Fibroblast of skin of right biceps (primary cell): ENCODE measurements around the gene RAB33A.

Experiments
- DNase-seq: peaks from one replicate; pipeline ENCODE4 v3.0.0-alpha.2; 2013

Gene RAB33A

DNA sequence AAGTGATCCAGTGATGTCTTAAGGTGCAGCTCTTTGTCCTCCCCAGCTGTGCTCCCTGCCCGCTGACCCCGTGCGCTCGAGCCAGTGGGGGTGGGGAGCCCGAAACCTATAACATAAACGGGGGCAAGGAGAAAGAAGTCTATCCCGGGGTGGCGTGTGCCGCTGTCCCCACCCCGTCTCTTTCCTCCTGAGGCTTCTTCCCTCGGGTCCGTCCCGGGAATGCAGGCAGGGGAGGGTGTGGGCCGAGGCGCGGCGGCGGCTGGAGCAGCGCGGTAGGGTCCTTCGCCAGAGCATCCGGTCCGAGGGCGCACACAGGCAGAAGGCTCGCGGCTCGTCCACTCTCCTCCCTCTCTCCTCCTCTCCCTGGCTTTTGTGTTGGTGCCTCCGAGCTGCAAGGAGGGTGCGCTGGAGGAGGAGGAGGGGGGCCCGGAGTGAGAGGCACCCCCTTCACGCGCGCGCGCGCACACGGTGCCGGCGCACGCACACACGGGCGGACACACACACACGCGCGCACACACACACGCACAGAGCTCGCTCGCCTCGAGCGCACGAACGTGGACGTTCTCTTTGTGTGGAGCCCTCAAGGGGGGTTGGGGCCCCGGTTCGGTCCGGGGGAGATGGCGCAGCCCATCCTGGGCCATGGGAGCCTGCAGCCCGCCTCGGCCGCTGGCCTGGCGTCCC, at the start of gene RAB33A:
Gene RAB33A, plus strand, starts transcription at position 517 of the 681 bp plus-strand sequence. Its CDS starts 101 bp downstream, at position 618.
- DNase-seq = peak; percentile 6

DNA sequence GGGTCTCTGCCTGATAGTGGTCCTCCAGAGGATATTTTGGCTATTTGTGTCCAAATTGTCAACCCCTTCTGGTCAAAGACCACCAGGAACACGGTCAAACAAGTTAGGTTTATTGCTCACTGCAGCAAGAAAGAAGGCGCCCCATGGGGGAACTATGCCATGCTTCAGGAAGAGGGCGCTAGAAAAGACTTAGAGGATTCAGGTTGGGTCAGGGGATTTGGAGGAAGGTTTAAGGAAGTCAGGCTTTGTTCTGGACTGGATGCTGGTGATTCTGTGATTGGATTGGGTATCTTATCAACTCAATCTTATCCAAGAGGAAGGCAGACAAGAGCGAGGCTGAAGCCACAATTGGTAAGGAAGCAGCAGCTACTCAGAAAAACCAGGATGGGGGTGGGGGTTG, 47.2 kb upstream of the RAB33A start:
- DNase-seq = no peak

DNA sequence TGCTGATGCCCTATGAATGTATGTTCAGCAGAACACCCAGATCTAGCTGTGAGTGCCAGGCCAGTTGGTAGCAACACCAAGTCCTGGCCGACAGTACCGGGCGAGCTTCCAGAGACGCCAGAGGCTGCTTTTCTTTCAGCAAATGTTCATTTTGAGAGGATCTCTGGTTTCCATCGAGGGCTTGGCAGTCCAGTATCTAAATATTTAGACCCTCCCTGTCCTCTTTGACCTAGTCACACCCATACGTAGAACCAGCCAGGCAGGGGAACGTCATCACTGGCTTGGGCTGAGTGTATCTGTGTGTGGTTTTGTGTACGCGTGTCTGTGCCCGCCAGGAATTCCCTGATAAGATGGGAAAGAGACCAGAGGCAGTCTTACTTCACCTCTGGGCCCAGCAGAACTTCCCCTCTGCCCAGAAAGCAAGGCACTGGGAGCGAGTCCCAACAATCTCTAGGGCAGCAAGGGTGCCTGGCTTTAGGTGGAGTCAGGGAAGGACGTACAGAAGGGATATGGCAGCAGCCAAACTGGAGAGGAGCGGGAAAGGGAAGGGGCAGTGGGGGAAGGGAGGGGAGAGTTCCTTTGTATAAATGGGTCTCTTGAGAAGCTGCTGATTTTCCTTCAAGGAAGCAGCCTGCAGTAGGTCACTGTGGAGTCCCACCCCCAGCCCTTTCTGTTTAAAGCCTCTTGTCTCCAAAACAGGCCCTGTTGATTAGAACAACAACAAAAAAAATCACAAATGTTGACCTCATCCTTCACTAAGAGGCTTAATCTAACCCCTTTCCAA, 46.5 kb upstream of the RAB33A start:
- DNase-seq = no peak

- no peak for DNase-seq
Observed at GRCh38 chrX:130130990-130131389, 40.8 kb upstream of the RAB33A start.

DNA sequence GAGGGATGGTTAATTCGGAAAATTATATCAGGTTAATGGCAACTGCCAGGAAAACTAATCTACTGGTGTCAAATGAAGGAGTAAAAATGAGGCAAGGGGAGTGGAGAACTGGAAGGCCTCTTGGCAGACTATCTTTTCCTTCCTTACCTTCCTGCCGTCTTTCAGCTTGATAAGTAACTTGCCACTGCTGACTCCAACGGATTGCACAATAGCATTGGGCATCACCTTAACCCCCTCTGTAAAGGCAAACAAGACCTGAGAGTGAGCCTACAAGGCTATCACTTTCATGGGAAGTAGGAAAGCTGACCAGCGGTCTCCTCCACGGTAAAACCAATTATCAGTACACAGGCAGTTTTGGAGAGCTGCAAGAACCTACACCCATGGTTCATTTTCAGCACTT, 35.3 kb upstream of the RAB33A start:
- no peak for DNase-seq

DNA sequence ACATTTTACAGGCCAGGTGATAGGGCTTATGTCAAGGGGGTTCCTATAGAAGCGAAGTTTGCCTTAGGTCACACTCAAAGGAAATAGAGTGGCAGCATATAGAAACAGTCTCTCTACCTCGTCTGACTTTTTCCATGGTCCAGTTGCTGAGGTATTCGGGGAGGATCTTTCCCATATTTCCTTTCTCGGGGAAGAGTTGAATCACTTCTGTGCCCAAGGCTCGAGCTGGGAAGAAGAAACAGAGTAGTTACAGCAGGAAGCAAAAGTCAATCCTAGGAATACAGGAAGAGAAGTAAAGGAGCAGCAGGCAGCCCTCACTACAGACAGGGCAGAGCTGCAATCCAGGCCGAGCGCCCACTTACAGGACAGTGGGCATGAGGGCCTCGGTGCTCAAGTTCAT, 34.8 kb upstream of the RAB33A start:
- DNase-seq = no peak

GRCh38 chrX:130139474-130140201, 32.1 kb upstream of the RAB33A start:
- no peak for DNase-seq

DNA sequence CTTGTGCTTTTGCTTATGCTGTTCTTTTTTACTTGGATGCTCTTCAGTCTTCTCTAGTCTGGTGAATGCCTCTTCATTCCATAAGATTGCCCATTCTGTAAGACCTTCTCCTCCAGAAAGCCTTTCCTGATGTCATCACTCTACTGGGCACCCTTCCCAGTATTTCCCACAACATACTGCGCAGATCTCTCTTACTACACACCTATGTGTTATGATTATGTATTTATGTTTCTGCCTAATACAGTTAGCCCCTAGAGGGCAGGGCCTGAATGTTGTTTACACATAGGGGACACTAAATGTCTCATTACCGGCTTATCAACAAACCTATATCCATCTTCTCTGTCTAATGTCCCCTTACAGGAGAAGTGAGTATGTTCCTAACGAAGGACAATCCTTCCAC, 27.3 kb upstream of the RAB33A start:
- DNase-seq = peak; percentile 46

DNA sequence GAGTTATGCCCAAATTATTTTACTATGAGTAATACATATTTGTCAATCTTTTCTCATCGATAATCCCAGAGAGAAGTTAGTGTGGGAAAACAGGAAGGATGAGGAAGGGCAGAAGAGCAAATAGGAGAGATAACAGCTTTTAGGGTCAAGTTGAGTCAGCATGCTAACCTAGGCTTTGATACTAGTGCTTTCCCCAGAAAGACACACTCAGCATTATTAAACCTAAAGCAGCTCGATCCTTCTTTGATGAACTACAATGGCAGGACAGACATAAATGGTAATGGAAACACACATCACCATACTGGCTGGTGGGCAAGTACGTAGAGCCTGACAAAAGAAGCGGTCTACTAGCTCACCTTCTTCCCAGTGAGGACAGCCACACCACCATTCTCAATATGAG, 26.6 kb upstream of the RAB33A start:
- DNase-seq = peak; percentile 3

GRCh38 chrX:130147631-130148030, 24.1 kb upstream of the RAB33A start:
- no peak for DNase-seq

GRCh38 chrX:130155564-130155963, 16.2 kb upstream of the RAB33A start:
- DNase-seq = no peak

GRCh38 chrX:130158311-130158710, 13.5 kb upstream of the RAB33A start:
- DNase-seq = no peak

GRCh38 chrX:130159776-130160175, 12.0 kb upstream of the RAB33A start:
- no peak for DNase-seq

- DNase-seq = no peak
Observed at GRCh38 chrX:130162094-130162735, 9.5 kb upstream of the RAB33A start.

- DNase-seq = no peak
Observed at GRCh38 chrX:130163398-130163797, 8.4 kb upstream of the RAB33A start.

- peak; percentile 31 for DNase-seq
Observed at GRCh38 chrX:130165181-130165702, 6.5 kb upstream of the RAB33A start.

- DNase-seq = peak; percentile 94
Observed at GRCh38 chrX:130165703-130166502, 5.9 kb upstream of the RAB33A start, which contains the start of gene AIFM1. TSS of gene AIFM1 (minus strand) at chrX:130165841. CDS start at chrX:130165656, 185 bp downstream.

DNA sequence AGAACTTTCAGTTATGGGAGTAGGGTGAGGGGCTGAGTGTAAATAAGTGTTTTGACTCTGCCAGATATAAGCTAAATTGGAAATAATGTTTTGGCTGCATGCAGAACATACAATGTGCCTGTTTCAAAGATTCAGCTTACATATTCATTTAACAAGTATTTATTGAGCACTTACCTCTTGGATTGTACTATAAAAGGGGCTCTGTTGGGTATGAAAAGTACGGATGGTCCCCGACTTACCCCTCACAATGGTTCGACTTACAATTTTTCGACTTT, 5.3 kb upstream of the RAB33A start:
- no peak for DNase-seq

GRCh38 chrX:130167040-130167439, 4.7 kb upstream of the RAB33A start:
- DNase-seq = no peak

DNA sequence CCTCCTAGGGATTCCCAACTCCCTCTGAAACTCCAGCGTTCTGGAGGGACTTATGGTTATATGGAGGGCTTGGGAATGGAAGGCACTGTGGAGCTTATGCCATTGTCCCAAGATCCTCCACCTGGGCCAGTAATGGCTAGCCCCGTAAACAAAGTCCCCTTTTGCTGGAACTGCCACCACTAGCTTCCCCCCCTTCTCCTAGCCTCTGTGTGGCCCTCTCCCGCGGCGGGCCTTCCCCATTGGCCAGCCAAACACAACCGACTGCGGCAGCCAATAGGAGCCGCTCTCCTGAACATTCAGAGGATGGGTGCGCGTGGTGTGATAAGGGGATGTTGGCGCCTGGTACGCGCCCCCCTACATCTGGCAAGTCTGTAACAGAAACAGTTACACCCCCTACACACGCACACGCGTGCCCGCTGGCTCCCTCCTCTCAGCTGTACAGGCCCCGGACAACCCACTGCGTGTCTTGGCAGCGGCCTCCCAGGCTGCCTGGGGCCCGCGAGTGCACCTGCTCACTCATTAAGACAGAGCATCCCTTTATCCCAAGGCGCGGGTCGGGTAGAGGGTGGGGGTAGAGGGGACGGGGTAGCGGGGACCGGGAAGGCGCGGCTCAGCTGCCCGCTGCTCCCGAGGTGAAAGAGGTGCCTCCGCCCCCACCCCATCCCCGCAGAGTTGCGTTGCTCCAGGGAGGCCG, 863 bp upstream of the RAB33A start:
- peak; percentile 19 for DNase-seq

DNA sequence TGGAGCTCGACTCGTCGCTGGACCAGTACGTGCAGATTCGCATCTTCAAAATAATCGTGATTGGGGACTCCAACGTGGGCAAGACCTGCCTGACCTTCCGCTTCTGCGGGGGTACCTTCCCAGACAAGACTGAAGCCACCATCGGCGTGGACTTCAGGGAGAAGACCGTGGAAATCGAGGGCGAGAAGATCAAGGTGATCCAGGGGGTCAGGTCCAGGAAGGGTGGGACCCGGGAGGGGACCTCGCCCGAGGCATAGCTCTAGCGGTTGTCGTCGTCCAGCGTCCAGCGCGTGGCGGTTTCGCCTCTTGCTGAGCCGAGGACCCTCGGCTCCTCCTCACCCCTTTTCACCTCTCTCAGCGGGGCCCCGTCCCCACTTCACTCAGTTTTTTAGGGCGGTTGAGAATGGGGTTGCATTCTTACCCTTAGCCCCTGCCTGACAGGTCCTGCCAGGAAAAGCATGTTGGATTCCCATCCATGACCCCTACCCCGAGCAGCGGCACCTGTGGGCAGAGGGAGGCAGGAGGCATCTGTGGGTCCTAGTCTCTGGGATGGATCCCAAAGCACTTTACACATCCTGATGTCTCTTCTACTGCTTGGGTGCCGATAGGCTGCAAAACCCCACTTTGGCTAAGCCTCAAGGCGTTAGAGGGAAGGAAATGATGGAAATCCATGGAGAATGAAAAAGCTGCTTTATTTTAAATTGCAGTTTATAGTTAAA, 524 bp downstream of the RAB33A start:
- no peak for DNase-seq
